HG03095 (cell line): ENCODE measurements around the gene UGT2B17.
A peak's percentile ranks its signal among the peaks of the same experiment; 100 is the strongest.
"Not testable (repeated sequence)": the region's sequence is repeated elsewhere in the genome, so short reads cannot be mapped to it uniquely, and the experiment has no call there.

Experiments used
- ATAC-seq: cut with Tn5 transposase; IDR thresholded peaks from one replicate; pipeline ENCODE4 v1.9.1; 2021; ENCODE audit warnings: moderate library complexity; ENCODE audit not compliant: unreplicated experiment

Gene UGT2B17

DNA sequence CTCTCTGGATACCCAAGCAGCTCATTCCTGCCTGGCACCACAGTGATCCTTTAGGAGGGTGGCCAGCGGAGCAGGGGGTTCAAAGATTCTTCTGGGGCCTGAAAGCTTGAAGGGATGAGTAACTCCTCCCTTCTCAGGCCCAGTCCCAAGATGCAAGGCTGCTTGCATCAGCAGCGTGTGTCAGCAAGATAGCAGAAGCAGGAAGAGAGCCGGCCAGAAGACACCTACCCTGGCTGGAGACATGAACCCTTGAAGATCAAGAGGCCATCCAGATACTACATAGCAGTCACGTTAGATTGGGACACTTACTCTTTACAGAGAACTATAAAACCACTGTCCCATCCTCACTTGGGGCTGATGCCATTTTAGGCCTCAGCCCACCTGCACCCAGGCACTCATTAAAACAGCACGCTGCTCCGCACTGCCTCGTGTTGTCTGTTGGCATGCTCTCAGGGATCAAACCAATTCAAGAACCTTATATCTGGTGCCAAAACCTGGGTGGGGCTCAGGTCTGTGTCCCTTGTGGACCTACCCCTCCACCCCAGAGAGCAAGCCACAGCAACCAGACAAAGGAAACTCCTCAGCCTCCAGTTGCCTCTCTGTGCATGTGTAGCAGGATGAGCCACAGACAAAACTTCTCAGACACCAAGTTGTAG, 6.5 kb downstream of the UGT2B17 start:
- ATAC-seq: peak; percentile 40

DNA sequence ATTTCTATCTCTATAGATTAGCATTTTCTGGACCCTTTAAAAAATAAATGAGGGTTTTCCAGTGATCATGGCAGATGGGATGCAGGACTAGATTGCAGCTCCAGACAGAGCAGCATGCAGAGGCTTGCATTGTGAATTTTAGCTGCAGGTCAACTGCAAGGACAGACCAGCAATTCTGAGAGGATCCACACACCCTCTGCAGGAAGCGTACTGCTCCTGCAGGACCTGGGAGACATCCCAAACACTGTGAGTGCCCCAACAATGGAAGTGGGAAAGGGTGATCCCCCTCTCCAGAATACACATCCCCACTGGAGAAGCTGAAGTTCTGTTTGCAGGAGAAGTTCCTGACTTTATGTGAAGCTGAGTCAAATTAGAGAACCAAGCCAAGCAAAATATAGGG, 7.1 kb downstream of the UGT2B17 start:
- peak; percentile 22 for ATAC-seq

DNA sequence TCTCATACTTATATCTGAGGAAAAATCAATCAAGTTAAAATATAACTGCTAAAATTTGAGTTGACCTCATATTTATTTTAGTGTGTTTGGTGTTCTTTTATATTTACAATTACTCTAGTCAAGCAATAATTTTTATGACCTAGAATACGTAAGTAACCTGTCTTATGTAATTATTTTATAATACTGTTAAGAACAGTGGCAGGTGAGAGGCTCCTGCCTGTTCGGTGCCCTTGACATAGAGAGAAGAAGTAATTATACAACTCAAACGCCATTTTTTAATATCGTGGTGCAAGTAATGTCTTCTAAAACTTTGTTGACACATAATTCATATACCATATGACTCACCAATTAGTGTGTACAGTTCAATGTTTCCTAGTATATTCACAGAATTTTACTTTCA, 7.6 kb downstream of the UGT2B17 start:
- not testable (repeated sequence) for ATAC-seq

DNA sequence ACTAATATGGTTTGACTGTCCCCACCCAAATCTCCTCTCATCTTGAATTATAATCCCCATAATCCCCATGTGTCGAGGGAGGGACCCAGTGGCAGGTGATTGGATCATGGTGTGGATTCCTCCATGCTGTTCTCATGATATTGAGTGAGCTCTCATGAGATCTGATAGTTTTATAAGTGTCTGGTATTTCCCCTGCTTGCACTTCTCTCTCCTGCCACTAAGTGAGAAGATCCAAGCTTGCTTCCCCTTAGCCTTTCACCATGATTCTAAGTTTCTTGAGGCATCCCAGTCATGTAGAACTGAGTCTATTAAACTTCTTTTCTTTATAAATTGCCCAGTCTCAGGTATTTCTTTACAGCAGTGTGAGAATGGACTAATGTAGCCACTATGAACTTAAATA, 9.8 kb downstream of the UGT2B17 start:
- ATAC-seq: not testable (repeated sequence)

DNA sequence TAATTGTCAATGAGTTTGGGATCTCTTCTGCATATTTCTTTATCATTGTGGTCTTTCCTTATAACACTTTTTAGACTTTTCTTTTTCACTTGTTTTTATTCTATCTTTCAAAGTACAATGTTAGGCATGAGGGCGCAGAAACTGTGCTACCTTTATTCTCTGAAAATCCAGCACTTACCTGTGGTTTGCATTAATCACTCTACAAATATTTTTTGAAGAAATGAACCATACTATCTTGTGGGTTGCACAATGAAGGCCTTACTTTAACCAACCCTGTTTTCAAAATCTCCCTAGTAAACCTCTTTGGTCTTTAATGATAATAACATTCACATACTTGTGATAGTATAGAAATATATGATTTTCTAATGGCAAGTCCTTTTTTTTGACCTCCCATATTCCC, 11.0 kb downstream of the UGT2B17 start:
- ATAC-seq: not testable (repeated sequence)

DNA sequence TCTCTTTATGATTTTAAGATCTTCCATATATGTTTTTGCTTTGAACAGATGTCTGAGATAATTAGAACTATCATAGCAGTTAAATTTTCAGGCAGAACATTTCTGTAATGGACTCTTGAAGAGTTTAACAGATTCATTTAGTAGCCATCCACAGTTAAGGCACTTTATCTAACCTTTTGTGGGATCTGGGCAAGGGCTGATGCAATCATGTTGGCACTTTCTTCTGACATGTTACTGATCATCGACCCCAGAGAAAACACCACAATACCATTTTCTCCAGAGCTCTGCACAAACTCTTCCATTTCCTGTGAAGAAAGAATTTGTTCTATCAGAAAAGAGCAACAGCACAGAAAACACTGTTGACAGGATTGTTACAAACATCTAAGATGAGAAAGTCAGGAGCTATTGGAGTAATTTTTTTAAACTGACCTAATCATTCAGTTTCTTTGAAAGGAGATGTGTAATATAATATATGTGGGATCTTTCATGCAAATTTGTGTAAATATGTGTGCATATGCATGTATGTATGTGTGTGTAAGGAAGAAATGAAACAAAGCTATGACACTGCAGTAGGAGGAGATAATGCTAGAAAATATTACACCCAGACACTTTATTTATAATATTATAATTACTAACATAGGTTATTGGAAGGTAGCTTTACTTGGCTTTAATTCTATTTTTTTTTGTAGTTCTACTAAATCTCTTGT, 15.6 kb downstream of the UGT2B17 start:
- ATAC-seq: not testable (repeated sequence)

DNA sequence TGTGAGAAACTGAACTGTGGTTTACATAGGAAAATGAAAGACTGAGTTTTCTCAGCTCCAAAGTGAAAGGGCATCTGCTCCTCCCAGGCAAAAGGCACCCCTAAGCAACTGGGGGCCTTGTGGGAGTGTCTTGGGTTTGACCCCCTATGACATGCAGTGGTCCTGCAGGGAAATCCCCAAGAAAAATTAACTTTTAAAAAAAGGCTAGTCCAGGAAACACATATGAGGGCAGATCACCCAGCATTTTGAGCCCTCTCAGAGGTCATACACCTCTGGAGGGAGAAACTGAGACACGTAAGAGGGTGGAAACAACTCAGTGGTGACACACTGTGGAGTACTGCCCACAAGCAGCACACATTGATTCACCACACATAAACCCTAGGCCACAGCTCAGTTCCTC, 22.3 kb downstream of the UGT2B17 start:
- ATAC-seq: peak; percentile 56

DNA sequence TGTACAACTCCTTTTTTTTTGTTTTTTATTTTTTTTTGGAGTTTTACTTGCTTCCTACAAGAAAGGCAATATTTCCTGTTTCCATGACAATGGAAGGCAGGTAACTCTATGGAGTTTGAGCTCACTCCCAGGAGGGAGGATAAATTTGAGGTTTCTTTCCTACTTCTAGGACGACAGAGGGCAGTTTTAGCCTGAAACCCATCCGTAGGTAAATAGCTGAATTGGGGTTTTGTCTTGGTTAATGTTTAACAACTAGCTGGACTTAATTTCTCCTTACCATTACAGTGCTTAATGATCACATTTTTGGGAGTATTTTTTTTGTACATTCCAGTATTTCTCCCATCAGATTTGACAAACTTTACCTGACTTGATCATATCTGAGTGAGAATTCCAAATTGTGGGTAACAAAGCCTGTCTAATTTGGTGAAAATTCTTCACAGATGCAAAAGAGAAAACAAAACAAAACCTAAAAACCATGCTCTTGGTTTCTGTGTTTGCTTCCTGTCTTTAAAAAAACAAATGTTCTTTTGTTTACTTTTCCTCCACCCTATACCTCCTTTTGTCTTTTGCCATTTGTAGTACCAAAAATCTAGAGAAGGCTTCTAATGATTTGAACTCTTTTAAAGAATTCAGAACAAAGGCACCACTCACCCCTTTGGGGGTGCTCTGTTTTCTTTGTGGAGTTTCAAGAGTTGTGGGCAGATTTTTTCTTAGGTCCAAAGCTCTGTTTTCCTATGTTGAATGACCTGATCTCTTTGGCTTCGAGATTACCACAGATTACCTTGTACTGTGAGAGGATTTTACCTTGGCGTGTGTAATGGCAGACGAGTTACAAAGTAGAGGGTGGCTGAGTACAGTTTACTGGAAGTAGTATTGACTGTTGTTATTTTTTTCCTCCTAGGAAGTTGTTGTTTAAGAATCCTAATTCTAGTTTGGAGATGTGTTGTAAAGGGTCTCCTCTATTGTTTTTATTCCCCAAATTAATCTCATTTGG, 23.0 kb downstream of the UGT2B17 start:
- ATAC-seq: peak; percentile 66

DNA sequence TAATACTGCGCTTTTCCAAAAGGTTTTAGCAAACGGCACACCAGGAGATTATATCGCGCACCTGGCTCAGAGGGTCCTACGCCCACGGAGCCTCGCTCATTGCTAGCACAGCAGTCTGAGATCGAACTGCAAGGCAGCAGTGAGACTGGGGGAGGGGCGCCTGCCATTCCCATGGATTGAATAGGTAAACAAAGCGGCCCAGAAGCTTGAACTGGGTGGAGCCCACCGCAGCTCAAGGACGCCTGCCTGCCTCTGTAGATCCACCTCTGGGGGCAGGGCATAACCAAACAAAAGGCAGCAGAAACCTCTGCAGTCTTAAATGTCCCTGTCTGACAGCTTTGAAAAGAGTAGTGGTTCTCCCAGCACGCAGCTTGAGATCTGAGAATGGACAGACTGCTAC, 33.4 kb downstream of the UGT2B17 start:
- not testable (repeated sequence) for ATAC-seq

DNA sequence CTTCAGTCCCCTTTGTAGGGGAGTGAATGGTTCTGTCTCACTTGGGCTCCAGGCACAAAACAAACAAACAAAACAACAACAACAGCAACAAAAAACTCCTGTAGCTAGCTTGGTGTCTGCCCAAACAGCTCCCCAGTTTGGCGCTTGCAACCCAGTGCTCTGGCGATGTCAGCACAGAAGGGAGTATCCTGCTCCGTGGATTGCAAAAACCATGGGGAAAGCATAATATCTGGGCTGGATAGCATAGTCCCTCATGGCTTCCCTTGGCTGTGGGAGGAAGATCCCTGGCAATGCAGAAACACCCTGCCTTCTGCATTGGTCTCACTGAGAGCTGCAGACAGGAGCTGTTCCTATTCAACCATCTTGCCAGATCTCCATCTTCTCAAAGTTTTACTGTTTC, 39.7 kb downstream of the UGT2B17 start:
- no peak for ATAC-seq

DNA sequence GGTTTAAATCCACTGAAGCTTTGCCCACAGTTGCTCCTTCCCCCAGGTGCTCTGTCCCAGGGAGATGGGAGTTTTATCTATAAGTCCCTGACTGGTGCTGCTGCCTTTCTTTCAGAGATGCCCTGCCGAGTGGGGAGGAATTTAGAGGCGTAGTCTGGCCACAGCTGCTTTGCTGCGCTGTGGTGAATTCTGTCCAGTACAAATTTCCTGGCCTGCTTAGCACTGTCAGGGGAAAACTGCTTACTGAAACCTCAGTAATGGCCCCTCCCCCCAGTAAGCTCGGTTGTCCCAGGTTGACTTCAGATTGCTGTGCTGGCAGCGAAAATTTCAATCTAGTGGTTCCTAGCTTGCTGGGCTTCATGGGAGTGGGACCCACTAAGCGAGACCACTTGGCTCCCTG, 40.1 kb downstream of the UGT2B17 start:
- ATAC-seq: no peak

DNA sequence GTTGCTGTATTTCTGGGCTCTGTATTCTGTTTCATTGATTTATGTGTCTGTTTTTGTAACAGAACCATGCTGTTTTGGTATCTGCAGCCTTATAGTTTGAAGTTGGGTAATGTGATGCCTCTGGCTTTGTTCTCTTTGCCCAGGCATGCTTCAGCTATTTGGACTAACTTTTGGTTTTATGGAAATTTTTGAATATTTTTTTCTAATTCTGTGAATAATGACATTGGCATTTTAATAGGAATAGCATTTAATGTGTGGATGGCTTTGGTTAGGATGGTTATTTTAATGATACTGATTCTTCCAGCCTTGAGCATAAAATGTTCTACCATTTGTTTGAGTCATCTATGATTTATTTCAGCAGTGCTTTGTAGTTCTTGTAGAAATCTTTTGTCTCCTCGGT, 53.9 kb downstream of the UGT2B17 start:
- ATAC-seq: not testable (repeated sequence)

DNA sequence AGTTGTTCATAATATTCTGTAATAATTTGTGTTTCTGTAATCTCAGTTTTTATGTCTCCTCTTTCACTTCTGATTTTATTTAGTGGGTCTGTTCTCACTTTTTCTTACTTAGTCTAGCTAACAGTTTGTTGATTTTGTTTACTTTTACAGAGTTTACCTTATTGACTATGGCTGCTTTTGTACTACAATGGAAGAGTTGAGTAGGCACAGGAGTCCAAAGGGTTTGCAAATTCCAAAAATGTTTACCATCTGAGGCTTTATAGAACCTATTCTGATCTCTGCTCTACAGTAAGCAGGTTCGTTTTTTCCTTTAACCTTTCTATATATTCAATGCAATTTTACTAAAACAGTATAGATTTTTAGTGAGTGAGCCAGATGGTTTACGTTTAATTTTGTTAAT, 55.1 kb downstream of the UGT2B17 start:
- no peak for ATAC-seq

DNA sequence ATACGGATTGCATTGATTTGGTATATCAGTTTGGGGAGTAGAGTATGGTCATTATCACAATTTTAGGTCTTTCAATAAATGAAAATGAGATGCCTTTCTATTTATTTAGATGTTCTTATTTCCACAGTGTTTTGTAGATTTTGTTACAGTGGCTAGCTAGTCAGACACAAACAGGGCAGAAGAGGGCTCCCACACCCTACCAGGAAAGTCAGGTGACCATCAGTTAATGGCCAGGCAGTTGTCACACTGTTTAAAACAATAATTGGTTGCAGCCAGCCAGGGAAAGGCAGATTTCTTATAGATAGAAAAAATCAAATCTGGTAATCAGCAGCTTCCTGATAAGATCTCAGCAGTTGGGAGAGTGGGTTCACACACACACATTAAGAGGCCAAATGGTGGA, 57.2 kb downstream of the UGT2B17 start:
- no peak for ATAC-seq

DNA sequence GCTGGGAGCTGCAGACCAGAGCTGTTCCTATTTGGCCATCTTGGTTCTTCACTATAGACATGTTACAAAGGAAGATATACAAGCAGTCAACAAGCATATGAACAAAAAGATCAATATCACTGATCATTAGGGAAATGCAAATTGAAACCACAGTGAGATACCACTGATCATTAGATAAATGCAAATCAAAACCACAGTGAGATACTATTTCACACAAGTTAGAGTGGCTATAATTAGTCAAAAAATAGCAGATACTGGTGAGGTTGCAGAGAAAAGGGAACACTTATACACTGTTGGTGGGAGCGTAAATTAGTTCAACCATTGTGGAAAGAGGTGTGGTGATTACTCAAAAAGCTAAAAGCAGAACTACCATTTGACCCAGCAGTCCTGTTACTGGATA, 70.7 kb downstream of the UGT2B17 start:
- not testable (repeated sequence) for ATAC-seq

DNA sequence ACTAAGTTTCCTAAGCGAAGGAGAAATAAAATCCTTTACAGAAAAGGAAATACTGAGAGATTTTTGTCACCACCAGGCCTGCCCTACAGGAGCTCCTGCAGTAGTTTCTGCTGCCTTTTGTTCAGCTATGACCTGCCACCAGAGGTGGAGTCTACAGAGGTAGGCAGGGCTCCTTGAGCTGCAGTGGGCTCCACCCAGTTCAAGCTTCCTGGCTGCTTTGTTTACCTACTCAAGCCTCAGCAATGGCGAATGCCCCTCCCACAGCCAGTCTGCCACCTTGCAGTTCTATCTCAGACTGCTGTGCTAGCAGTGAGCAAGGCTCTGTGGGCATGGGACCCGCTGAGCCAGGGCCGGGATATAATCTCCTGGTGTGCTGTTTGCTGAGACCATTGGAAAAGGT, 71.3 kb downstream of the UGT2B17 start:
- not testable (repeated sequence) for ATAC-seq

DNA sequence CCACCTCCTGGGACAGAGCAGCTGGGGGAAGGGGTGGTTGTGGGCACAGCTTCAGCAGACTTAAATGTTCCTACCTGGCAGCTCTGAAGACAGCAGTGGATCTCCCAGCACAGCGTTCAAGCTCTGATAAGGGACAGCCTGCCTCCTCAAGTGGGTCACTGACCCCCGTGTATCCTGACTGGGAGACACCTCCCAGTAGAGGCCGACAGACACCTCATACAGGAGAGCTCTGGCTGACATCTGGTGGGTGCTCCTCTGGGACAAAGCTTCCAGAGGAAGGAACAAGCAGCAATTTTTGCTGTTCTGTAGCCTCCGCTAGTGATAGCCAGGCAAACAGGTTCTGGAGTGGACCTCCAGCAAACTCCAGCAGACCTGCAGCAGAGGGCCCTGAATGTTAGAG, 72.7 kb downstream of the UGT2B17 start:
- not testable (repeated sequence) for ATAC-seq

DNA sequence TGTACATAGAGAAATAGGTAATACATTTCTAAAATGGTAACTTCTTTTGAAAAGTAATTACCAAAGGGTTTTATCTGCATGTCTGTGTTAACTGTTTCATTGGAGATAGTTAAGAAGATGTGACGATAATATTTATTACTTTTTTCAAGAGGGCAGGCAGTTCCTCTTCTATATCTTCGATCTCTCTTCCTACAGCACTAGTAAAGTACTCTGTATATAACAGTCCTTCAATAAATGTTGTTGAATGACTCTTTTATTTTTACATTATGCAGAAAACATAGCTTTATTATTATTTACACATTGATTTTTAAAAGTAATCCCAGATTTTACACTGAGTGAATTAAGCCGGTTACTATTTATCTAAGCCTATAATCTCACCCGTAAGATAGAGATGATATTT, 77.1 kb downstream of the UGT2B17 start:
- ATAC-seq: no peak

DNA sequence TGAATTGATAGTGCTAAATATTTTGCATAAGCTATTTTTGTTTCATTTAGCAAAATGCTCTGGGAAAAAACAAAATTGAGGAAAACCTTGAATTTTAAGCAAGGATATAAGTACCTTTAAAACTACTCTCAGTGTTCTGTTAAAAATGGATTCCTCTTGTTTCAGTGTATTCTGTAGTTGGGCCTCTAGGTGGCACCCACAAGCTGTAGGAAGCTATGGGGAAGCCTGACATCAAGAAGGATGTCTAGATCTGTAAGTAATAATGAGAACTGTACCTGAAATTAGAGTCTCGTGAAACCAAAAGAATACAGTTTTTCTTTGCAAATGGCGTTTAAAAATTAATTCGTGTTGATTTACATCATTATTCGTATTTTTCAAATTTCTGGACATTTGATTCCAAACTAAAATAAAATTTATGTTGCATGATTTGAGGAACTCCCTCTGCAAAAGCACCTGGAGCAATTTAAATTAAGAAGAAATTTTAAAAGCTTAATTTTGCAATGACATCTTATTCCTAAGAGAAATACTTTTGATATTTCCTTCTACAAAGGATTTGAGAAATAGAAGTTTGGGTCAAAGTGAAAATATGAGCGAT, 77.6 kb downstream of the UGT2B17 start:
- ATAC-seq: peak; percentile 93

DNA sequence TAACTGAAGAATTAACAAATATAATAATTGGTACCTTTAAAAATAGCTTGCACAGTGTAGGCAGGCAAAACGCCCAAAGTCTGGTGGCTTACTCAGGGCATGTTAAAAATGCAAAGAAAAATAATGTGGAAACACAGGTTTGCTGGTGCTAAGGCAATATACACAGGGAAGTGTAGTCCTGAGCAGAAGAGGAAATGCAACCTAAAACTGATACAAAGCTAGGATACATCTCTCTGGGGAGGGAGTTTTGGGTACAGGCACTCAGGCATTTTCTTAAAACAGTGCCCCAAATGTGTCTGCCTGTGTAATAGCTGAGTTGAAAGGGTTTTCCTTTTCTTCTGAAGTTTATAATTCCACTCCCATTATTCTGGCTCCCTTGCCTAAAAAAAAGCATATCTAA, 81.4 kb downstream of the UGT2B17 start:
- ATAC-seq: no peak

DNA sequence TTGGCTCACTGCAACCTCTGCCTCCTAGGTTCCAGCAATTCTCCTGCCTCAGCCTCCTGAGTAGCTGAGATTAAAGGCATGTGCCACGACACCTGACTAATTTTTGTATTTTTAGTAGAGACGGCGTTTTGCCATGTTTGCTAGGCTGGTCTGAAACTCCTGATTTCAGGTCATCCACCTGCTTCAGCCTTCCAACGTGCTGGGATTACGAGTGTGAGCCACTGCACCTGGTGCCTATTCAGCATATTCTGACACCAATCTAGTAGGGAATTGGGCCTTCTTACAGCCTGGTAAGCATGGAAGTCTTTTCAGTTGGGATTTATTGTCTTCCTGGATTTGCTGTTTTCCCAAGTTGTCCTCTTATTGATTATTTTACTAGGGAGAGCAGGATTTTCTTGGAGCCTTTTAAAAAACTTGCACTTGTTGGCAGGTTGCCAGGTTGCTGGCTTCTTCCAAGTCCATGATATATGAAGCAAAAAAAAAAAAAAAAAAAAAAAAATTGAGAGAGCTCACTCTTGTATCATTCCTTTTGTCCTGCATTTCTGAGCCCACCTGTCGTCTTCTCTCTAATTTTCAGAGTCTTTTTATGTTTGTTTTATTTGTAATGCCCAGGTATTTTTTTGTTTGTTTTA, 85.2 kb downstream of the UGT2B17 start:
- no peak for ATAC-seq
